Breast epithelium (tissue), 4 donors: Measurements from ENCODE around the gene DACT2. TPM values are rescaled to one million over a fixed set of nuclear protein-coding genes. Genes with fewer than 3 reads are reported as not detected.

Source experiments
- DNase-seq, 2 donors: peaks; one replicate each; pipeline ENCODE4 v3.0.0-alpha.2; 2019; ENCODE audit warnings: low spot score in 2 of 2
- H3K27ac ChIP-seq, 2 donors: fragments of 200-600 bp; sonication (generic) in 1 of 2; one replicate each; pipeline ENCODE4 v1.5.1; 2016 to 2019; ENCODE audit warnings: mild to moderate bottlenecking in 1 of 2
- H3K27me3 ChIP-seq, 2 donors: fragments of 200-600 bp; sonication (generic) in 1 of 2; one replicate each; pipeline versions ENCODE4 v1.5.1 to v1.6.0; 2017 to 2019; ENCODE audit warnings: control low read depth in 1 of 2, mild to moderate bottlenecking in 1 of 2
- H3K36me3 ChIP-seq: fragments of 200-600 bp; one replicate; pipeline ENCODE4 v1.5.1; 2019
- H3K4me1 ChIP-seq, 2 donors: fragments of 200-600 bp; sonication (generic); one replicate each; pipeline ENCODE4 v1.5.1; 2016 to 2019; ENCODE audit warnings: control low read depth in 1 of 2
- H3K4me3 ChIP-seq, 3 donors: fragments of 200-600 bp; sonication (generic); 1 replicate in 2 of 3; 2 replicates in 1 of 3; pipeline ENCODE4 v1.5.1; 2016 to 2019; ENCODE audit warnings: mild to moderate bottlenecking in 3 of 3, moderate library complexity in 2 of 3
- H3K9me3 ChIP-seq, 2 donors: fragments of 200-600 bp; sonication (generic) in 1 of 2; one replicate each; pipeline ENCODE4 v1.5.1; 2016 to 2019; ENCODE audit warnings: control low read depth in 1 of 2
- CTCF ChIP-seq, 3 donors: fragments of 450-650 bp; IDR thresholded peaks; one replicate each; pipeline ENCODE4 v1.5.1; 2016 to 2017; ENCODE audit warnings: antibody characterized with exemption in 3 of 3, mild to moderate bottlenecking in 3 of 3, moderate library complexity in 3 of 3
- POLR2A ChIP-seq: fragments of 450-650 bp; IDR thresholded peaks from one replicate; pipeline ENCODE4 v1.6.1; 2016; ENCODE audit warnings: antibody characterized with exemption, mild to moderate bottlenecking, moderate library complexity
- POLR2AphosphoS5 ChIP-seq, 3 donors: sonication (generic); formaldehyde crosslinking; IDR thresholded peaks; one replicate each; pipeline ENCODE4 v1.6.1; 2017; ENCODE audit warnings: antibody characterized with exemption in 3 of 3
- intact Hi-C: fragments of 100-400 bp; cut with DNase I; formaldehyde crosslinking; loops from one replicate; pipeline ENCODE4 v1.15.1; 2023; ENCODE audit warnings: low total_unique reads
- total RNA-seq, 3 donors: library from RNA; depleted of rRNA; stranded (reverse); fragments of >200 nt; gene quantifications; one replicate each; pipeline ENCODE4 v1.1.0, GENCODE V29; 2016

Gene DACT2
- total RNA-seq, 3 donors from 2014 or later: 0.32 to 1.0 TPM; not detected in 1

- intact Hi-C loops: no loop called here
- TF ChIP-seq POLR2AphosphoS5 (IDR thresholded peaks at IDR 0.05) (no peak), POLR2A (no peak), CTCF (IDR thresholded peaks at IDR 0.05) (no peak)
- Histone ChIP-seq H3K9me3 (peaks cover 9 to 10% of the 10 kb centered on the region in 2 donors), H3K4me1 (no peaks in the 10 kb centered on the region), H3K27me3 (no peaks in the 10 kb centered on the region), H3K36me3 (no peaks in the 10 kb centered on the region), H3K4me3 (no peak overlapping the region), H3K27ac (no peak overlapping the region)
- no peak for DNase-seq
These were observed 62.6 kb downstream of the DACT2 start for GRCh38 chr6:168256940-168257339.

Other genes with a start within 250 kb of the DACT2 start
- under 1 TPM; 0.29 to 0.96 (median 0.66) TPM for gene FRMD1, start 240.6 kb downstream of the DACT2 start, total RNA-seq
- gene SMOC2, start 121.4 kb upstream of the DACT2 start, total RNA-seq: 10 to 100 TPM; 14.4 to 67.2 (median 63.6) TPM